Hematopoietic multipotent progenitor cell (in vitro differentiated cells): Measurements from ENCODE around the gene UGT2B10. TPM values are rescaled to one million over a fixed set of nuclear protein-coding genes. Genes with fewer than 3 reads are reported as not detected.

ENCODE experiments used
- DNase-seq, 3 donors: peaks; one replicate each; pipeline ENCODE4 v3.0.0-alpha.2; 2011 to 2015; ENCODE audit warnings: low read depth in 2 of 3, low spot score in 2 of 3
- small RNA-seq: library from RNA; depleted of rRNA; stranded (forward); fragments of <200 nt; gene quantifications from one replicate; pipeline ENCODE3, GENCODE V24; 2012
- total RNA-seq: library from RNA; depleted of rRNA; stranded (reverse); fragments of >200 nt; gene quantifications from one replicate; pipeline ENCODE4 v1.2.3, GENCODE V29; 2012

Gene UGT2B10
- total RNA-seq, 1 donor = not detected

DNA sequence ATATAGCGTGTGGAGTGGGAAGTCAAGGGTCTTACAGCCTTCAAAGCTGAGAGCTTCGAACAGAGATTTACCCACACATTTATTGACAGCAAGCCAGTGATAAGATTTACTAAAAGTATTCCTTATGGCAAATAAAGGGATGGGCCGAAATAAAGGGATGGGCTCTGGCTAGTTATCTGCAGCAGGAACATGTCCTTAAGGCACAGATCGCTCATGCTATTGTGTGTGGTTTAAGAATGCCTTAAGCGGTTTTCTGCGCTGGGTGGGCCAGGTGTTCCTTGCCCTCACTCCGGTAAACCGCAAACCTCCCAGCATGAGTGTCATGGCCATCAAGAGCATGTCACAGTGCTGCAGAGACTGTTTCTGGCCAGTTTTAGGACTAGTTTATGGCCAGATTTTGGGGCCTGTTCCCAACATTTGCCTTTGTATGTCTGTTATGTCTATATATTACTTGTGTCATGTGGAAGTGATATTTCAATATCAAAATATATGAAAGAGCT is 53.5 kb downstream of the UGT2B10 start:
- DNase-seq = no peak

DNA sequence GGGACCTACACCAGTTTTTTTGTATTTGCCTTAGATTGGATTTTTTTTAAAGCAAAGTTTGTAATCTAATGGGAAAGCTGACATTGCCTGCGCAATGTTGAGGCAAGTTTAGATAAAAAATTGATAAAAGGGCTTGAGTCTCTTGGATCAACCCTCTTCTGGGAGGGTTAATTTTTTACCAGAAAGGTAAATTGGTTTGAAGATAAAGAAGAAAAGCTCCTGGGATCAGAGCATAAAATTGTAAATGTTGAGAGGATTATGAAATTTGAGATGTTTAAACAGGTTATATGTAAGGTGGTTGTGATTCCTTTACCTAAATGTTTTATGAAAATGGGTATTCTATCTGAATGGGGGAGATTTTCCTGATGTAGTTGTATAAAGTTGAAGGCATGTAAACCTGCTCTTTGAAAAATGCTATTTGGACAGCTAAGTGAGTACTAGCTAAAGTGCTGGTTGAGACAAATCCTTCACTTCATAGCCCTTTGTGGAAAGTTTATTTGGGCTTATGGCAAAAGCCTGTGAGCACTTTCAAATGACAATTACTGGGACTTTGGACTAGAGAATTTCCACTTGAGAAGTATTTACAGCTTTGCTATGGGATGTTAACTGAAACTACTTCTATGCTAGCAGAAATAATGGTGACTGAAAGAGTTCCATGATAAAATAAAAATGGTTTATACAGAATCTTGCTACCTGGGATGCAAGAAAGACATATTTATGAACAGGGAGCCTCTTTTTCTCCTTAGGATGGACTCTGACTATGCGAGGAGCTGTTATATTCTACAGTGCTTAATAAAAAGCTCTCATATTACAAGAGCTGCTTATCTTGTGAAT is 56.2 kb downstream of the UGT2B10 start:
- DNase-seq = no peak

DNA sequence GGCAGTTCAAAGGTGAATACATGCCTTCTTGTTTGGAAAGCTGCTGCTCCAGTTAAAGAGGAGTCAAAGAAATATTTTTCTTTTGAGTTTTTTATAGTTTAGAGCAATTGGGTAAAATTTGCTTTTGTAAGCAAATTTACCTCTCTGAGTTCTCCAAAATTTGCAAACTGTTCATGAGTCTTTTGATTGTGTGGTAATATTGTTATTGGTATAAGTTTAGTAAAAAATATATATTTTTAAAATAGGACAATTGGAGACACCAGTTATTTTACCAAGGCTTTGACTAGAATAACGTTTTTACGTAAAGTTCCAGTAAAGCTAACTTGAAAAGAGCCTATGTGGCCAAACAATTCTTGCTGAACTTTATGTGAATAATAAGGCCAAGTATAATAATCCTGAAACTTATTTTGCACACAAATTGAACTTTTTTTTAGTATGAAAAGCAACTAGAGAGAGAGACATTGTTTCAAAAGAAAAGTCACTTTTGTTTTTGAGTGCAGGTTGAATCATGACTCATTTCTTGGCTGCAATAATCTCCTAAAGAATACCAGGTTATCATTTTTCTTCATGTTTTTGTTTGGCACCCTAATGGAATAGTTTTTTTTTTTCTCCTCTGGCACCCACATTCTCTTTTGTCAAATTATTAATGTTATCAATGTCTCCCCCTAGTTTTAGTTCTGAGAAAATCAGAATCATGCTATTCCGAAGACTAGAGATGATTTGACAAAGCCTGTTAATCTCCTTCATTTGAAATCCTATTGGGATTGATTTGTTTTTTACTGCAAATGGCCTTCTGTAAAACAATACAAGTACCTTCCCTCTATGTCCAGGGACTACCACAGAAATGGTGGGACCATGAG is 57.1 kb downstream of the UGT2B10 start:
- DNase-seq = no peak

- no peak for DNase-seq
Measured at GRCh38 chr4:68874507-68874906, 58.7 kb downstream of the UGT2B10 start.

DNA sequence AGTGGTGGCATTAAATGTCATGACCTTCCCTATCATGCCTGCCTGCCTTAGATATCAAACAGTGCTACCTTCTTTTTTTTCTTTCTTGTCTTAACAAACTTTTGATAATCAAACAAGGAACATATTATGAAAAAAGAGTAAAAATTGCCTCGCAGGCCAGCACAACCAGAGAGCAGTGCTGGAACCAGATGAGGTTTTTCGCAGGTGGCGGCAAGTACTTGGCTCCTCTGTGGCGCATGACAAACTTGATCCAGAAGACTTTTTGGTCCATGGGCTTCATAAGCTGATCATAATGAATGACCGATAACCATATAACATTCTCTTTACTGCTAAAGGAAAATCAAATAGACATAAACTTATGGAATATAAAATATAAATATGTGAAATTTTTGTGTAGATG is 61.8 kb downstream of the UGT2B10 start:
- no peak for DNase-seq

DNA sequence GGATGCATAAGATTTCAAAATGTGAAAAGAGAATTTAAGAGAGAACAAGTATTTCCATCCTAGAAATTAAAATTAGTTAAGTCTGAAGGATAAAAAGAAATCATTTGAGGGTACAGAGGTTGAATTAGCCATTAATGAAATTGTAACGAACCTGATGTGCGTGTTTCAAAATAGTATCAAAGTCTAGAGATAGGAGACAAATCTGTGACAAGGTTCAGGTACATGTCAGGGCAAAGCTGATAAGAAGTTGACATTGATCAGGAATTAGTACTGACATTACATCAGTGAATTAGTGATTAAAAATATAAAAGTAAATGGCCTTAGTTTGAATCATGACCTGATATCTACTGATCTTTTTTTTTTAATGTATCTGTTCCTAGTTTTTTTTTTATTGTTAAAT is 62.3 kb downstream of the UGT2B10 start:
- DNase-seq = no peak

Small RNA genes lying within 50 kb of the gene (small RNA-seq; reads per million reads assigned to genes)
- gene AC021146.4 = not detected
- gene AC021146.9 = not detected

Other genes starting within 250 kb of the UGT2B10 start
- gene UGT2B17, start 239.7 kb upstream of the UGT2B10 start, total RNA-seq = not detected
- not detected for gene UGT2B15, start 145.3 kb upstream of the UGT2B10 start, total RNA-seq
- gene UGT2A3, start 135.8 kb downstream of the UGT2B10 start, total RNA-seq = not detected